Endothelial cell of umbilical vein (primary cell): Measurements from ENCODE around the gene TBCC.

ENCODE experiments used
- EZH2 ChIP-seq: IDR thresholded peaks from 2 replicates; pipeline ENCODE4 v1.6.1; 2012; ENCODE audit warnings: borderline replicate concordance, low read depth, mild to moderate bottlenecking, moderate library complexity, low read length, inconsistent platforms; ENCODE audit not compliant: severe bottlenecking
- JUN ChIP-seq: IDR thresholded peaks from 2 replicates; pipeline ENCODE4 v1.6.1; 2011; ENCODE audit warnings: borderline replicate concordance, low read depth; ENCODE audit not compliant: insufficient read length, insufficient read depth
- POLR2A ChIP-seq: IDR thresholded peaks from 2 replicates; pipeline ENCODE4 v1.6.1; 2012; ENCODE audit warnings: low read depth, mild to moderate bottlenecking, control low read depth, low read length
- TF ChIP-seq, protein P1 (sequence below), 2 donors: IDR thresholded peaks; 1 replicate in 1 of 2; 2 replicates in 1 of 2; pipeline ENCODE4 v1.5.1; 2011; ENCODE audit warnings: low read length in 2 of 2, mild to moderate bottlenecking in 2 of 2, moderate library complexity in 2 of 2, control low read depth in 1 of 2, inconsistent platforms in 1 of 2, low read depth in 1 of 2; ENCODE audit not compliant: insufficient read depth in 1 of 2; ENCODE audit errors: extremely low read depth in 1 of 2
- TF ChIP-seq, protein P2 (sequence below): IDR thresholded peaks from 2 replicates; pipeline ENCODE4 v1.6.1; 2011; ENCODE audit not compliant: insufficient read depth, insufficient read length

DNA sequence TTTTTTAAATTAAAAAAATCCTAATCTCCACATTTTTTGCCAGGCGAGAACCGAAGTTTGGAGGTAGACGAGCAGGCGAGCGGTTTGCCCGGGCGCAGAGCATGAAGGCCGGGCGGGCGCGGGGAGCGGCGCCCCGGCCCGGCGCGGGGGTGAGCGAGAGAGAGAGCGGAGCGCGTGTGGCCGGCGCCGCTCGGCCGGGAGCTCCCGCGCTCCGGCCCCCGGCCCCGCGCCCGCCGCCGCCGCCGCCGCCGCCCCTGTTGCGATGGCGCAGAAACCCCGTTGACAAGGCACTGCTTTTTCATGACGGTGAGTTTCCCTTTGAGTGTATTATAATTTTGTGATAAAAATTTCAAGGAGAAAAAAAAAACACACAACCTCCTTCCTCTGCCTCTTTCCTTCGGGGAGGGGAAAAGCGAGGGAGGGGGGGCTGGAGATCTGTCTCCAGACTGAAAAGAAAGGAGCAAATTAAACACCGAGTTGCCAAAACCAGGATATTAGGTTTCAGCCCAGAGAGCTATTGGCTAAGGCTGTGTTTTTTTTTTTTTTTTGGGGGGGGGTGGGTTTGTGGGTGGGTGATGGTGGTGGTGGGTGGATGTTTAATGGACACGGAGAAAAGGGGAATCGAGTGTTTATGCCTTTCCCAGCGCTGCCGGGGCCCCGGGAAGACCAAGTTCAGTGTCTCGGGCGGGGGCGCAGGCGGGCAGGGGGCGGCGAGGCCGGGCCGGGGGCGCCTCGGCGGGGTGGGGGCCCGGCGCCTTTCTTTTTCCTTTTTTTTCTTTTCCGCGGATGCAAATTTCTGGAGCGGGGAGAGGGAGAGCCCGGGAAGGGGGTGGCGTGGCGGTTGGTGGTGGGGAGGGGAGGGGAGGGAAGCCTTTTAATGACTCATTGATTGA is 36.1 kb upstream of the TBCC start, which contains the start of gene BICRAL:
- TF ChIP-seq EZH2 (no peak), POLR2A (no peak), JUN (no peak)
- TF ChIP-seq, protein P1, sequence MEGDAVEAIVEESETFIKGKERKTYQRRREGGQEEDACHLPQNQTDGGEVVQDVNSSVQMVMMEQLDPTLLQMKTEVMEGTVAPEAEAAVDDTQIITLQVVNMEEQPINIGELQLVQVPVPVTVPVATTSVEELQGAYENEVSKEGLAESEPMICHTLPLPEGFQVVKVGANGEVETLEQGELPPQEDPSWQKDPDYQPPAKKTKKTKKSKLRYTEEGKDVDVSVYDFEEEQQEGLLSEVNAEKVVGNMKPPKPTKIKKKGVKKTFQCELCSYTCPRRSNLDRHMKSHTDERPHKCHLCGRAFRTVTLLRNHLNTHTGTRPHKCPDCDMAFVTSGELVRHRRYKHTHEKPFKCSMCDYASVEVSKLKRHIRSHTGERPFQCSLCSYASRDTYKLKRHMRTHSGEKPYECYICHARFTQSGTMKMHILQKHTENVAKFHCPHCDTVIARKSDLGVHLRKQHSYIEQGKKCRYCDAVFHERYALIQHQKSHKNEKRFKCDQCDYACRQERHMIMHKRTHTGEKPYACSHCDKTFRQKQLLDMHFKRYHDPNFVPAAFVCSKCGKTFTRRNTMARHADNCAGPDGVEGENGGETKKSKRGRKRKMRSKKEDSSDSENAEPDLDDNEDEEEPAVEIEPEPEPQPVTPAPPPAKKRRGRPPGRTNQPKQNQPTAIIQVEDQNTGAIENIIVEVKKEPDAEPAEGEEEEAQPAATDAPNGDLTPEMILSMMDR (IDR thresholded peaks at IDR 0.05; ENCODE audit: extremely low read depth in 1 of 2, insufficient read depth in 1 of 2, low read depth in 1 of 2, low read length in 2 of 2): no peak
- TF ChIP-seq, protein P2, sequence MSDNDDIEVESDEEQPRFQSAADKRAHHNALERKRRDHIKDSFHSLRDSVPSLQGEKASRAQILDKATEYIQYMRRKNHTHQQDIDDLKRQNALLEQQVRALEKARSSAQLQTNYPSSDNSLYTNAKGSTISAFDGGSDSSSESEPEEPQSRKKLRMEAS: no peak
